SK-N-SH treated with all-trans-retinoic acid at 6 μM for 48 hours (cell line): Measurements from ENCODE around the gene HHAT.

Source experiments
- ATAC-seq: fragments of 200-7000 bp; cut with Tn5 transposase; 3 replicates; pipeline ENCODE4 v1.9.1; 2020; ENCODE audit warnings: mild to moderate bottlenecking, moderate library complexity
- ARNTL ChIP-seq: fragments of 450-650 bp; formaldehyde crosslinking; IDR thresholded peaks from 2 replicates; pipeline ENCODE4 v1.5.0; 2020; ENCODE audit warnings: low read depth, mild to moderate bottlenecking, moderate library complexity, borderline replicate concordance
- BACH2 ChIP-seq: fragments of 250-450 bp; sonication (Bioruptor Pico); IDR thresholded peaks from 2 replicates; pipeline ENCODE4 v1.9.0; 2021; ENCODE audit warnings: mild to moderate bottlenecking, borderline replicate concordance
- CSDC2 ChIP-seq: fragments of 250-450 bp; sonication (Bioruptor Pico); IDR thresholded peaks from 2 replicates; pipeline ENCODE4 v1.5.0; 2020; ENCODE audit warnings: mild to moderate bottlenecking, moderate library complexity
- CSRNP3 ChIP-seq: fragments of 250-450 bp; sonication (Bioruptor Pico); IDR thresholded peaks from 2 replicates; pipeline ENCODE4 v1.5.1; 2021; ENCODE audit warnings: mild to moderate bottlenecking, moderate library complexity
- ESRRG ChIP-seq: fragments of 250-450 bp; sonication (Bioruptor Pico); IDR thresholded peaks from 2 replicates; pipeline ENCODE4 v1.6.1; 2021; ENCODE audit warnings: mild to moderate bottlenecking
- GLIS3 ChIP-seq: fragments of 250-450 bp; sonication (Bioruptor Pico); IDR thresholded peaks from 2 replicates; pipeline ENCODE4 v1.5.0; 2020; ENCODE audit warnings: mild to moderate bottlenecking, moderate library complexity
- ISL1 ChIP-seq: fragments of 250-450 bp; sonication (Bioruptor Pico); IDR thresholded peaks from 2 replicates; pipeline ENCODE4 v2.1.2; 2022; ENCODE audit warnings: mild to moderate bottlenecking, moderate library complexity
- OSR1 ChIP-seq: fragments of 250-450 bp; sonication (Bioruptor Pico); IDR thresholded peaks from 2 replicates; pipeline ENCODE4 v1.8.0; 2022; ENCODE audit warnings: moderate library complexity, mild to moderate bottlenecking, inconsistent platforms
- PPARA ChIP-seq: fragments of 250-450 bp; sonication (Bioruptor Pico); IDR thresholded peaks from 2 replicates; pipeline ENCODE4 v1.5.0; 2020; ENCODE audit warnings: mild to moderate bottlenecking, borderline replicate concordance
- RARB ChIP-seq: fragments of 250-450 bp; sonication (Bioruptor Pico); IDR thresholded peaks from 2 replicates; pipeline ENCODE4 v1.8.0; 2021; ENCODE audit warnings: mild to moderate bottlenecking, moderate library complexity
- SNAI2 ChIP-seq: fragments of 250-450 bp; sonication (Bioruptor Pico); IDR thresholded peaks from 2 replicates; pipeline ENCODE4 v1.5.0; 2020; ENCODE audit warnings: mild to moderate bottlenecking, moderate library complexity
- TCF4 ChIP-seq: fragments of 250-450 bp; sonication (Bioruptor Pico); IDR thresholded peaks from 2 replicates; pipeline ENCODE4 v1.8.0; 2021; ENCODE audit warnings: mild to moderate bottlenecking, moderate library complexity, borderline replicate concordance
- TOX ChIP-seq: fragments of 250-450 bp; sonication (Bioruptor Pico); IDR thresholded peaks from 2 replicates; pipeline ENCODE4 v1.8.0; 2021; ENCODE audit warnings: mild to moderate bottlenecking, moderate library complexity, borderline replicate concordance
- ZC3H10 ChIP-seq: fragments of 250-450 bp; sonication (Bioruptor Pico); IDR thresholded peaks from 2 replicates; pipeline ENCODE4 v1.5.1; 2021; ENCODE audit warnings: mild to moderate bottlenecking, moderate library complexity
- ZFP3 ChIP-seq: fragments of 250-450 bp; sonication (Bioruptor Pico); IDR thresholded peaks from 2 replicates; pipeline ENCODE4 v1.5.0; 2020; ENCODE audit warnings: mild to moderate bottlenecking, moderate library complexity
- ZFP30 ChIP-seq: fragments of 450-650 bp; formaldehyde crosslinking; IDR thresholded peaks from 2 replicates; pipeline ENCODE4 v1.5.0; 2022; ENCODE audit warnings: mild to moderate bottlenecking, moderate library complexity
- ZNF565 ChIP-seq: fragments of 450-650 bp; formaldehyde crosslinking; conservative IDR thresholded peaks from 2 replicates; pipeline ENCODE4 v1.5.0; 2020; ENCODE audit warnings: low read depth, mild to moderate bottlenecking, moderate library complexity
- ZNF8 ChIP-seq: fragments of 450-650 bp; formaldehyde crosslinking; IDR thresholded peaks from 2 replicates; pipeline ENCODE4 v1.5.0; 2020; ENCODE audit warnings: mild to moderate bottlenecking, moderate library complexity
- TF ChIP-seq, protein P1 (sequence below): fragments of 250-450 bp; sonication (Bioruptor Pico); IDR thresholded peaks from 2 replicates; pipeline ENCODE4 v1.8.0; 2021; ENCODE audit warnings: low read depth, mild to moderate bottlenecking, moderate library complexity, borderline replicate concordance
- TF ChIP-seq, protein P2 (sequence below): fragments of 250-450 bp; sonication (Bioruptor Pico); IDR thresholded peaks from 2 replicates; pipeline ENCODE4 v1.5.1; 2020; ENCODE audit warnings: low read depth, mild to moderate bottlenecking, moderate library complexity
- TF ChIP-seq, protein P3 (sequence below): fragments of 250-450 bp; sonication (Bioruptor Pico); IDR thresholded peaks from 2 replicates; pipeline ENCODE4 v1.8.0; 2020; ENCODE audit warnings: mild to moderate bottlenecking, moderate library complexity, borderline replicate concordance

Gene HHAT

GRCh38 chr1:210364479-210364878, 35.8 kb downstream of the HHAT start:
- no peak for TF ChIP-seq OSR1 (CRISPR knock-in tag)
- TF ChIP-seq ISL1: no peak
- no peak for TF ChIP-seq ARNTL (CRISPR knock-in tag)
- TF ChIP-seq, protein P1, sequence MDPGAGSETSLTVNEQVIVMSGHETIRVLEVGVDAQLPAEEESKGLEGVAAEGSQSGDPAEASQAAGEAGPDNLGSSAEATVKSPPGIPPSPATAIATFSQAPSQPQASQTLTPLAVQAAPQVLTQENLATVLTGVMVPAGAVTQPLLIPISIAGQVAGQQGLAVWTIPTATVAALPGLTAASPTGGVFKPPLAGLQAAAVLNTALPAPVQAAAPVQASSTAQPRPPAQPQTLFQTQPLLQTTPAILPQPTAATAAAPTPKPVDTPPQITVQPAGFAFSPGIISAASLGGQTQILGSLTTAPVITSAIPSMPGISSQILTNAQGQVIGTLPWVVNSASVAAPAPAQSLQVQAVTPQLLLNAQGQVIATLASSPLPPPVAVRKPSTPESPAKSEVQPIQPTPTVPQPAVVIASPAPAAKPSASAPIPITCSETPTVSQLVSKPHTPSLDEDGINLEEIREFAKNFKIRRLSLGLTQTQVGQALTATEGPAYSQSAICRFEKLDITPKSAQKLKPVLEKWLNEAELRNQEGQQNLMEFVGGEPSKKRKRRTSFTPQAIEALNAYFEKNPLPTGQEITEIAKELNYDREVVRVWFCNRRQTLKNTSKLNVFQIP: no peak
- no peak for TF ChIP-seq ZNF565 (CRISPR knock-in tag)
- TF ChIP-seq ZNF8 (CRISPR knock-in tag): no peak
- no peak for TF ChIP-seq ZFP30 (CRISPR knock-in tag)
- no peak for TF ChIP-seq GLIS3
- TF ChIP-seq, protein P2, sequence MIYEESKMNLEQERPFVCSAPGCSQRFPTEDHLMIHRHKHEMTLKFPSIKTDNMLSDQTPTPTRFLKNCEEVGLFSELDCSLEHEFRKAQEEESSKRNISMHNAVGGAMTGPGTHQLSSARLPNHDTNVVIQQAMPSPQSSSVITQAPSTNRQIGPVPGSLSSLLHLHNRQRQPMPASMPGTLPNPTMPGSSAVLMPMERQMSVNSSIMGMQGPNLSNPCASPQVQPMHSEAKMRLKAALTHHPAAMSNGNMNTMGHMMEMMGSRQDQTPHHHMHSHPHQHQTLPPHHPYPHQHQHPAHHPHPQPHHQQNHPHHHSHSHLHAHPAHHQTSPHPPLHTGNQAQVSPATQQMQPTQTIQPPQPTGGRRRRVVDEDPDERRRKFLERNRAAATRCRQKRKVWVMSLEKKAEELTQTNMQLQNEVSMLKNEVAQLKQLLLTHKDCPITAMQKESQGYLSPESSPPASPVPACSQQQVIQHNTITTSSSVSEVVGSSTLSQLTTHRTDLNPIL (CRISPR knock-in tag): no peak
- TF ChIP-seq TCF4 (CRISPR knock-in tag): no peak
- TF ChIP-seq ESRRG (CRISPR knock-in tag): no peak
- TF ChIP-seq BACH2 (CRISPR knock-in tag): no peak
- no peak for ATAC-seq

DNA sequence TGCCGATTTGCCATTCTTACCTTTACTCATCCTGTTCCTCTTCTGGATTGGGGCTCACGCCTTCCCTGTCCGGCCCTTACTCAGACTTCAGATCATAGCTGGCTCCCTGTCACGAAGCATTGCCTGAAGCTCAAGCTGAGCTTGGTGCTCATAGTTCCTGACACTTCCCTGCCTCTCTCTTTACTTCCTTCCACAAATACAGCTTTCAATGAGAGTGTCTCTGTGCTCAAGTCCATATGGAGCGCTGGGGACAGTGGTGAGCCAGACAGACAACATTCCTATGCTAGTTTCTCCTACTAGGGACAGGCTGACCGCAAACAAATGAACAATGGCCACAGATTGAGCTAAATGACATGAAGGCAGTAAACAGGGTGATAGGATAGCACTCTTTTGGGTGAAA, 38.1 kb downstream of the HHAT start:
- no peak; the same call in 2 of the 3 replicates for ATAC-seq
- TF ChIP-seq RARB (CRISPR knock-in tag): no peak
- TF ChIP-seq, protein P2 (CRISPR knock-in tag): no peak
- no peak for TF ChIP-seq ESRRG (CRISPR knock-in tag)
- no peak for TF ChIP-seq SNAI2
- no peak for TF ChIP-seq GLIS3
- no peak for TF ChIP-seq TOX (CRISPR knock-in tag)
- TF ChIP-seq PPARA (CRISPR knock-in tag): no peak
- TF ChIP-seq ZC3H10: no peak
- no peak for TF ChIP-seq ZFP30 (CRISPR knock-in tag)
- TF ChIP-seq ZNF8 (CRISPR knock-in tag): no peak
- TF ChIP-seq, protein P1: no peak
- TF ChIP-seq CSDC2: no peak
- TF ChIP-seq OSR1 (CRISPR knock-in tag): no peak
- TF ChIP-seq BACH2 (CRISPR knock-in tag): no peak
- TF ChIP-seq ARNTL (CRISPR knock-in tag): no peak
- no peak for TF ChIP-seq ISL1
- TF ChIP-seq ZFP3: no peak
- no peak for TF ChIP-seq CSRNP3 (CRISPR knock-in tag)
- TF ChIP-seq, protein P3, sequence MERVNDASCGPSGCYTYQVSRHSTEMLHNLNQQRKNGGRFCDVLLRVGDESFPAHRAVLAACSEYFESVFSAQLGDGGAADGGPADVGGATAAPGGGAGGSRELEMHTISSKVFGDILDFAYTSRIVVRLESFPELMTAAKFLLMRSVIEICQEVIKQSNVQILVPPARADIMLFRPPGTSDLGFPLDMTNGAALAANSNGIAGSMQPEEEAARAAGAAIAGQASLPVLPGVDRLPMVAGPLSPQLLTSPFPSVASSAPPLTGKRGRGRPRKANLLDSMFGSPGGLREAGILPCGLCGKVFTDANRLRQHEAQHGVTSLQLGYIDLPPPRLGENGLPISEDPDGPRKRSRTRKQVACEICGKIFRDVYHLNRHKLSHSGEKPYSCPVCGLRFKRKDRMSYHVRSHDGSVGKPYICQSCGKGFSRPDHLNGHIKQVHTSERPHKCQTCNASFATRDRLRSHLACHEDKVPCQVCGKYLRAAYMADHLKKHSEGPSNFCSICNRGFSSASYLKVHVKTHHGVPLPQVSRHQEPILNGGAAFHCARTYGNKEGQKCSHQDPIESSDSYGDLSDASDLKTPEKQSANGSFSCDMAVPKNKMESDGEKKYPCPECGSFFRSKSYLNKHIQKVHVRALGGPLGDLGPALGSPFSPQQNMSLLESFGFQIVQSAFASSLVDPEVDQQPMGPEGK (CRISPR knock-in tag): no peak
- TF ChIP-seq TCF4 (CRISPR knock-in tag): no peak
- TF ChIP-seq, all 23 proteins: peak for 0

DNA sequence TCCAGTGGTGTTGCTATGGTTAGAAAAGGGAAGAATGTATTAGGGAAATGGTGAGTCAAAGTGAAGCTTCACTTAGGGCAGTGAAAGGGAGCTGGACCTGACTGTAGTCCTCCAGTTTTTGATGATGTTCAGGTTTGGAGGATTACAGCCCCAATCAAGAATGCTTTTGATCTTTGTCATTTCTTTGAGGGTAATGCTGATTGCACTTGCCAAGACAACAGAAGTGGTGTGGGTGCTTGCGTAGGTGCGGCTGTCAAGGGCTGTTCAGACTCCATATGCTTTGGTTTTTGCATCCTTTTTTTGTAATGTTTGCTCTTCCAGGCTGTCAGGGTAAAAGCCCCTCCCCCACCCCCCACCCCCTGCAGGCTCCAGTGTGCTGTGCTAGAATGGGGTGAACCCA, 38.9 kb downstream of the HHAT start:
- ATAC-seq: no peak
- no peak for TF ChIP-seq BACH2 (CRISPR knock-in tag)
- no peak for TF ChIP-seq OSR1 (CRISPR knock-in tag)
- TF ChIP-seq ISL1: no peak
